EL (cell line): Measurements from ENCODE around the gene USP30.

Source experiments
- DNase-seq: peaks from one replicate; pipeline ENCODE4 v3.0.0-alpha.2; 2016

The USP30 gene

GRCh38 chr12:109130297-109131153, 78.1 kb downstream of the USP30 start:
- DNase-seq: no peak

GRCh38 chr12:109131154-109132050, 79.0 kb downstream of the USP30 start:
- DNase-seq: no peak

- peak; percentile 40 for DNase-seq
Measured at GRCh38 chr12:109134186-109134917, 82.0 kb downstream of the USP30 start.

GRCh38 chr12:109137055-109137454, 84.7 kb downstream of the USP30 start:
- DNase-seq: no peak
